Measurements from ENCODE around the gene TRIO.
"Not testable (repeated sequence)": the region's sequence is repeated elsewhere in the genome, so short reads cannot be mapped to it uniquely, and the experiment has no call there.

Gene TRIO

GRCh38 chr5:14186059-14186830 is 43.1 kb downstream of the TRIO start:
- no peak for DNase-seq (ENCODE audit: low spot score)

GRCh38 chr5:14187157-14187556 is 44.0 kb downstream of the TRIO start:
- no peak for DNase-seq (ENCODE audit: low spot score)

GRCh38 chr5:14187660-14188059 is 44.5 kb downstream of the TRIO start:
- DNase-seq (ENCODE audit: low spot score) = no peak

GRCh38 chr5:14188778-14189177 is 45.6 kb downstream of the TRIO start:
- DNase-seq (ENCODE audit: low spot score) = no peak

GRCh38 chr5:14189680-14190079 is 46.5 kb downstream of the TRIO start:
- no peak for DNase-seq (ENCODE audit: low spot score)

- DNase-seq (ENCODE audit: low spot score) = no peak
Observed at GRCh38 chr5:14190194-14191164, 47.3 kb downstream of the TRIO start.

- no peak for DNase-seq (ENCODE audit: low spot score)
Observed at GRCh38 chr5:14191325-14191724, 48.2 kb downstream of the TRIO start.

GRCh38 chr5:14193496-14193895 is 50.4 kb downstream of the TRIO start:
- DNase-seq (ENCODE audit: low spot score) = no peak

GRCh38 chr5:14195588-14195987 is 52.4 kb downstream of the TRIO start:
- no peak for DNase-seq (ENCODE audit: low spot score)

GRCh38 chr5:14197056-14197455 is 53.9 kb downstream of the TRIO start:
- no peak for DNase-seq (ENCODE audit: low spot score)

- no peak for DNase-seq (ENCODE audit: low spot score)
Observed at GRCh38 chr5:14199902-14200301, 56.8 kb downstream of the TRIO start.

GRCh38 chr5:14200312-14200990 is 57.3 kb downstream of the TRIO start:
- DNase-seq (ENCODE audit: low spot score) = no peak

GRCh38 chr5:14201325-14202045 is 58.3 kb downstream of the TRIO start:
- DNase-seq (ENCODE audit: low spot score) = no peak

GRCh38 chr5:14202462-14202861 is 59.3 kb downstream of the TRIO start:
- DNase-seq (ENCODE audit: low spot score) = no peak

GRCh38 chr5:14204011-14204670 is 61.0 kb downstream of the TRIO start:
- no peak for DNase-seq (ENCODE audit: low spot score)

GRCh38 chr5:14204785-14205321 is 61.7 kb downstream of the TRIO start:
- no peak for DNase-seq (ENCODE audit: low spot score)

- no peak for DNase-seq (ENCODE audit: low spot score)
Observed at GRCh38 chr5:14206028-14206725, 63.0 kb downstream of the TRIO start.

GRCh38 chr5:14207428-14207827 is 64.3 kb downstream of the TRIO start:
- not testable (repeated sequence) for DNase-seq (ENCODE audit: low spot score)

- DNase-seq (ENCODE audit: low spot score) = no peak
Observed at GRCh38 chr5:14208071-14209021, 65.2 kb downstream of the TRIO start.

Data from iPS-NIHi11 (cell line).